NCI-H82 treated with DMSO at 0.1 percent for 48 hours (cell line): ENCODE results near the gene WFS1.

Experiments used
- DNase-seq: peaks from one replicate; lab custom pipeline; 2025; ENCODE audit not compliant: unreplicated experiment; lab: John Stamatoyannopoulos, UW

The WFS1 gene

DNA sequence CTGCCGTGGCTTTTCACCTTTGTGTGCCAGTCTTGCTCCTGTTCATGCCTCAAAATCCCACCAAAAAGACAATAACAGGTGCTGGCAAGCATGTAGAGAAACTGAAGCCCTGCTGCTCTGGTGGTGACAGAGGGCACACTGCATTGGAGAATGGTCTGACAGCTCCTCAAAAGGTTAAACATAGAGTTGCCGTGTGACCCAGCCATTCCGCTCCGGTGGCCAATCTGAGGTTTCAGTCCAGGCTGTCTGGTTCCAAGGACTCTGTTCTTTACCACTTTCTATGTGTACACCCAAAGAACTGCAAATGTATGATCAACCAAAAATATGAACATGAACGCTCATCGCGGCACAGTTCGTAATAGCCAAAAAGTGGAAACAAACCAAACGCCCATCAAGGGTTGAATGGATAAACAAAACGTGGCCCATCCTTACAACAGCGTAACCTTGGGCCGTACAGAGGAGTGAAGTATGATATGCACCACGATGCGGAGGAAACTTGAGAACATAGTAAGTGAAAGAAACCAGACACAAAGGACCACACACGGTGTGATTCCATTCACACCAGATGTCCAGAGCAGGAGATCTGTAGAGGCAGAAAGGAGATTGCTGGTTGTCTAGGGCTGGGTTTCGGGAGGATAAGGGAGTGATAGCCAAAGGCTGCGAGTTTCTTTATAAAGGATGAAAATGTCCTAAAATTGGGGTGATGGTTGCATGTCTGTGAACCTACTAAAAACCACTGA is 33.6 kb upstream of the WFS1 start:
- DNase-seq = no peak

DNA sequence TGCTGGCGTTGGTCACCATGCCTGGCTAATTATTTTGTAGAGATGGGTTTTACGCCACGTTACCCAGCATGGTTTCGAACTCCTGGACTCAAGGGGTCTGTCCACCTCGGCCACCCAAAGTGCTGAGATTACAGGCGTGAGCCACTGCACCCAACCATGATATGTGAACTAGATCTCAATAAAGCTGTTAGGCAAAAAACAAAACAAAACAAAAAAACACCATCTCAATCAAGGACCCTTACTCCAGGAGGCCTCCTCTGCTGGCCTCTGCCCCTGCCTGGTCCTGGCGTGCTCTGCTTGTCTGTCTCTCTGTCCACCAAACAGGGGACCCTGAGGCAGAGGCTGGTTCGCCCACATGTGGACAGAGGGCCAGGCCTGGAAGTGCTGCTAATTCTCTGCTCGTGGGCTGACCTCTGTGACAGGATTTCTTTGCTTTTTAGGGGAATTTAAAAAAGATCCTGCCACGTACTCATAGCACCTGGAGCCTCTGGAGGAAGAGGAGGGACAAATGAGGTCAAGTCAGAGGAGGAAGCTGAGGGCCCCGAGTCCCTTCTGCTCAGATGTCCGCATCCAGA is 32.7 kb upstream of the WFS1 start:
- no peak for DNase-seq

DNA sequence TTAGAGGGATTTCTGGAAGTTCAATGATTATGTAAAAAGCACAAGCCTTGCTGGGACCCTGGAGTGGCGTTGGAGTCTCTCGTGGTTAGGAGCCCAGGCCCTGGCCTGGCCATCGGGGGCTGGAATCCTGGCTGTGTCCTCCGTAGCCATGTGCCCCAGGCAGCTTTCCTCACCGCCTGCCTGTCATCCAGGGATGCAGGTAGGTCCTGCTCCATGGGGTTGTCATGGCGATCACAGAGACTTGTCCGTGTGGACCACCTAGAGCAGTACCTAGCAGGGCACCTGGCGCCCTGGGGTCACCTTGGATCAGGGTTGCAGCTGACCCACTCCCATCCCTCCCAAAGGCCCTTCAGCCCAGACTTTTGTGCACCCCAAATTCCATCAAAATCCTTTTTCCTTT is 30.2 kb upstream of the WFS1 start:
- no peak for DNase-seq

- no peak for DNase-seq
Measured at GRCh38 chr4:6239968-6240367, 29.7 kb upstream of the WFS1 start.

DNA sequence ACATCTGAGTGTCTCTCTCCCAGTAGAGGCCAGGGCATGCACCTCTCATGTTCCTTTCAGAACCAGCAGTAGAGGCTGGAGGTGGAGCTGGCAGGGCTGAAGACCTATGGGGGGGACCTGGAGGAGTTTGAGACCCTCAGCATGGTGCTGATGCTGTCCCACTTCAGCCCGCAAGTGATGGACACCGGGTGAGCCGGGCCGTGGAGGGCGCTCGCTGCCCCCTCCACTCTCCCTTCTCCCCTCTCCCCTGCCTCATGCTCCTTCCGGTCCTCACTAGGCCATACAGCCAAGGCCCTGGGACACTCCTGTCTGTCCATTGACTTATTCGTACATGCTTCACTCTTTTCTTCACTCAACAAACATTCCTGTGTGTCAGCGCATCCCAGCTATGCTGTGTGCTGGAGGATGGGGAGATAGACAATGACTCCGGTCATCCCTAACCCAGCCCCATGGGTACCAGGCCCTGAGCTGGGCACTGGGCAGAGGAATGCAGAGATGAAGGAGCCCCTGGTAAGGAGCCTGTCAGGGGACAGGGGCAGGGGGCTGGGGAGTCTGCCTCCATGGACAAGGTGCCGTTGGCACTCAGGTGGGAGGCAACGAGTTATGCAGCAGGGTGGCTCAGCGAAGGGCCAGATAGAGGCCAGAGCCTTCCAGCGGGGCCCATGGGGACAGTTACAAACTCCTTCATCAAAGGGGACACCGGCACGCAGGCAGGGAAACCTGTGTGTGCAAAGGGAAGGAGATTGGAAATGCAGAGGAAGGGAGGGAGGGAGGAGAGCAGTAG is 28.4 kb upstream of the WFS1 start:
- DNase-seq = no peak

DNA sequence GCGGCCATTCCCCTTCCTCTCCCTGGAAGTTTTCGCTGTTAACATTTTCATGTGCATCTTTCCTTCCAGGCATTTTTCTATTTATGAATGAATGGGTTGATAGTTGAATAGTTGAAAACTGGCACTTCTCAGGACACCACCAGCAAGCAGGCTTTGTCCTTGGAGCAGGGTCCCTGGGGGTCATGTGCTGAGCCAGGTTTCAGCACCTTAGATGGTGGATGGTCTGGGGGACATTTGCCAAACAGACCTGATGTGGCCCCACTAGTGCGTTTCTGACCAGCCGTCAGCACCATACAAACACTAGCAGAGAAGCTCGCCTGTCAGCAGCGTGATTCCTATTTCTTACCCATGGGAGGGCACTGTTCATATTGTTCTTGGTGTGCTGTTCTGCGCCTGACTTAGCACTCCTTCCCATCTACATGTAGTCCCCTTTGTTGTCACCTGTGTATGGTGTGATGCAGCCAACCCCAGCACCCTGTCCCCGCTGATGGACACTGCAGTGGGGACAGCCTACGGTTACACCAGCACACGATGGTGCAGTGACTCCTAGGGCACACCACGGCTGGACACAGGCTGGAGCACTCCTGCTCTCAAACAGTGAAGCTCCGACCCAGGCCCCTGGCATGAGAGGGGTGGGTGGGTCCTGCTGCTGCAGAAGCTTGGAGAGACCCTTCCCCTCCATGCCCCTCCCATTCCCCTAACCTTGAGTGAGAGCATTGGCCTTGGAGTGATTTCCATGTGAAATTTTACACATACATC is 27.2 kb upstream of the WFS1 start:
- no peak for DNase-seq

DNA sequence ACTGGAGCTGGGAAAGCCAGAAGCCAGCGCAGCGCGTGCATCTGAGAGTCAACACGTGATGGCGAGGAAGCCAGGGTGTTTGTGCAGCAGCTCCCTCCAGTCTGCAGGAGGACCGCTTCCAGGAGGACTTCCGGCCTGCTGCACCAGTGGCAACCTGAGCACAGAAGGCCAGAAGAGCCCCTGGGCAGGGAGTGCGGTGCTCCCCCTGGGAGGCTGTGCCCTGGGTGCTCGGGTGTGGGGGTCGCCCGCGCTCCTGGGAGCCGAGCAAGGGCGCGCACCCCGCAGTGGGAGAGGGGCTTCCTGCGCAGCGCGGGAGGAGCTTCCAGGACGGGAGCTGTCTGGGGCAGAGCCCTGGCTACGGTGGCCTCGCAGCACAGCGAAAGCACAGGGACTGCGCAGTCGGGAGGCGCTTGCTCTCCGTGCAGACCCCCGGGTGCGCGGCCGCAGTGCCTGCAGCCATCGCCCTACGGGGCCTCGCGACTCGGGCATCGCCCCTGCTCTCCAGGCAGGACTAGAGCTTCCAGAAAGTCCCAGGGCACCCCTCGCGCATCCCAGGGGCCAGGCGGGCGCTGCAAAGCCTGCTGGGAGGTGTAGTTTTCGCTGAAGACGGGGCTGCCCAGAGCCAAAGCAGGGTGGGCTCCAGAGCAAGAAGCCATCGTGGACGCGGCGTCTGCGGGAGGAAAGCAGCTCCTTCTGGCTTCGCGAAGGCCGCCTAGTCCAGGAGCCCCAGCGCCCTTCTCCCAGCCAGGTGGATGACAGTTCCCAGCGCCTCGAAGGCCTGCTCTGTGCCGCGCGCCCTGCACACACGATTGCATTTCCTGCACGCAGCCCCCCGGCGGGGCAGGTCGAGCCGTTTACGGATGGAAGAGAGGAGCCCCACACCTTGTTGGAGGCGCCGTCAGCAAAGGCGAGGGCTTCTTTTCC is 24.1 kb upstream of the WFS1 start:
- DNase-seq = no peak

DNA sequence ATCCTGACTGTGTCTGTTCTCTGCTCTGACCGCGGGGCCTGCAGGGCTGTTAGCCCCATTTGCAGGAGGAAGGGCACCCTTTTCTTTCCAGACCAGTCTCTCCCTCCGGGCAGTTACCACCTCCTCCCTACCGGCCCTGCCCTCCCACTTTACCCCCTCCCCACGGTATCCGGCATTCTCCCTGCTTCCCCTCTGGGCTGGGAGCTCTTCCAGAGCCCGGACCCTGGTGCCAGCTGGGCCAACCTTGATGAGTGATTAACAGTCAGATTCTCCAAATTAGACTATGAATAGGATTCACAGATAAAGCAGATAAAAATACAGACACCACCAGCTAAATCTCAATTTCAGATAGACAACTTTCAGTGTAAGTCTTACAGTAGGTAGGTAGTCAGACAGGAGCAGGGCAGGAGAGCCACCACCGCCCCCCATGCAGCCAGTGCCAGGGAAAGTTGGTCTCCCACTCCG is 23.4 kb upstream of the WFS1 start:
- DNase-seq = no peak

DNA sequence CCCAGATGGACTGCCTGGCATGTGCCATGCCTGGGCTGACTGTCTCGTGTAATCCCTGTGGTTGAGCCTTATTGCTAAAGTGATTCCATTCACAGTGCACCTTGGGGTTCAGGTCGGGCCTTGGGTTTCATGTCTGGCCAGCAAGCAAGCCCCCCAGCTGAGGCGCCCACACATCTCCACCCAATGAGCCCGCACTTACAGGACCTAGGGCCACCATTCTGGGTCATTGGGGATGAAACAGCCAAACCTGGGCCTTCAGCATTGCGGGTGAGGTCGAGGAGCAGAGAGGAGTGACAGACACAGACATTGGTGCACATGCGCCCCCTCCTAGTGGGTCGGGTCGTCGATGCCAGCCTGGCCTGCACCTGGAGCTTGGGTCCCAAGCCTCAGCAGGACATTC is 21.3 kb upstream of the WFS1 start:
- DNase-seq = no peak

DNA sequence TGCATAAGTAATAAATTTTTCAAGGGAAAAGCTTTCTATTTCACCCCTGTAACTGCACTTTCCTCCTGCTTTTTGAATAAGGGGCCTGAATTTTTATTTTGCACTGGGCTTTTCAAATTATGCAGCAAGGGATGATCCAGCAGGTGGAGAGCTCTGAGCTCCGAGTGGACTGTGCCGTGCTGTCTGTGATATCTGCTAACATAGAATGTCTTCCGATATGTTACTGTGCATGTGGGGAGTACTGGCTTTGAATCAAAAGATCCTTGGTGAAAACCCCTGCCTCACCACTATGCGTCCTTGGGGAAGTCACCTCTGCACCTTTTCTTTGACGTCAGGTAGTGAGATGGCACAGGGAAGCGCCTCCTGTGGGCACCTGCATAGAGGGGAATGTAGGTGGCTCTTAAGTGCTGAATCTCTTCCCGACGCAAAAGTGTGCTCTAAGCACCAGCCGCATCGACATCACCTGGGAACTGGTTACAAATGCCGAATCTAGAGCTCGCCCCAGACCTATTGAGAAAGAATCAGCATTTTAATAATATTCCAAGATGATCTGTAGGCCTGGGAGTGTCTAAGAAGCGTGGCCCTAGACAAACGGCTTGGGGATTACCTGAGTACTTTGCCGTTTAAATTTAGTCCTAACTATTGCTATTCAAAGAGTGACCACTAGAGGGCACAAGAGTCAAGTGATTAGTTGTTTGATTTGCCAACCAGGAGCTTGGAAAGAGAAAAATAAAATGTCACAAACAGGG is 19.2 kb upstream of the WFS1 start:
- peak; percentile 22 for DNase-seq

DNA sequence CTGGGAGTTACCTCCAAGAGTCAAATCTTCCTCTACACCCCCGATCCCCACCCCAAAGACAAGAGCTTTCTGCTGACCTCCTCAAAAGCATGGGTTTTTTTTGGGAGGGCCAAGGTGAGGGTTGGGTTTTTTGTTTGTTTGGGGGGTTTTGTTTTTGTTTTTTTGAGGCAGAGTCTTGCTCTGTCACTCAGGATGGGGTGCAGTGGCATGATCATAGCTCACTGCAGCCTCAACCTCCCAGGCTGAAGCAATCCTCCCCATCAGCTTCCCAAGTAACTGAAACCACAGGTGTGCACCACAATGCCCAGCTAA is 18.7 kb upstream of the WFS1 start:
- no peak for DNase-seq

GRCh38 chr4:6251365-6251764 is 18.3 kb upstream of the WFS1 start:
- DNase-seq = no peak

DNA sequence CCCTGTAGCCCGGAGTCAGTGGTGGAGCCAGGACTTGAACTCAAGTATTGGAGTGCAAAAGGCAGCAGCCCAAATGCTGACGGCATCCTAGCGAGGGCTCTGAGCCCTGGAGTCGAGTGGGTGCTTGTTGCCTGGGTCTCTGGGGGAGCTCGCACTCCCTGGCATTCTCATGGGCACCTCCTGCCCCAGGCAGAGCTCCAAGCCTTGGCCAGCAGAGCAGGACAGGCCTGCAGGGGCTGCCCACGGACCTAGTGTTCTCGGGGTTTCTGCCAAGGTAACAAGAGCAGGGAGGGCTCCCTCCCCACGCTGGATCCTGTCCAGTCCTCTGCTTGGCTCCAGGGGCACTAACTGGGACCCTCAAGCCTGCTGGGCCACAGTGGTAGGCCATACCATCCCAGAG is 17.6 kb upstream of the WFS1 start:
- DNase-seq = no peak

DNA sequence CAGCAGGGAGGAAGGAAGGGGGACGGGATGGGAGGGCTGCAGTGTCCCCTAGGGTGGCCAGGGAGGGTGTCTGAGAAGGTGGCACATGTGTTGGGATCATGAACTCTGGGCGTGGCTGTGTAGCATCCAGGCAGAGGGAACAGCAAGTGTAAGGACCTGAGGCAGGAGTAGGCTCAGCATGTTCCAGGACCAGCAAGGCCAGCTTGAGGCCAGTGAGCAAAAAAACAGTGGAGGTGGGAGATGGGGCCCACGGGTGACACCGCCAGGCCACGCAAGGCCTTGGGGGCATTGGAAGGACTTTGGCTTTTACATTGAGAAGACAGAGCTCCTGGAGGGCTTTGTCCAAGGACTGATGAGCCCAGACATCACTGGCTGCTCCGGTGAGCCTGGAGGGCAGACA is 16.5 kb upstream of the WFS1 start:
- DNase-seq = no peak

GRCh38 chr4:6253961-6254360 is 15.7 kb upstream of the WFS1 start:
- no peak for DNase-seq

DNA sequence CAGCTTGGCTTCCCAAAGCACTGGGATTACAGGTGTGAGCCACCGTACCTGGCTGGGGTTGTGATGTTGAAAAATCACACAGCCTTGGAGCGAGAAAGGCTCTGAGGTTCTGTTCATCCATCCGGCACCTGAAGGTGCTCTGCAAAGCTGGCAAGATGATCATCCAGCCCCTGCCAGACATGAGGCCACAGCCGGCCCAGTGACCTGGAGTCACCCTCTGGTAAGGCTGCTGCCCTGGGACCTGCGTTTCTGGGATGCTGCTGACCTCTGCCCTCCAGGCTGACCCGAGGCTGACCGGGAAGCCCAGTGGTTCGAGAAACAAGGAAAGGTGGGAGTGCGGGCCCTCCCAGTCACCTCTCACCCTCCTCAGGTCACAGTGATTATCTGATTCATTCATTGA is 13.5 kb upstream of the WFS1 start:
- no peak for DNase-seq

DNA sequence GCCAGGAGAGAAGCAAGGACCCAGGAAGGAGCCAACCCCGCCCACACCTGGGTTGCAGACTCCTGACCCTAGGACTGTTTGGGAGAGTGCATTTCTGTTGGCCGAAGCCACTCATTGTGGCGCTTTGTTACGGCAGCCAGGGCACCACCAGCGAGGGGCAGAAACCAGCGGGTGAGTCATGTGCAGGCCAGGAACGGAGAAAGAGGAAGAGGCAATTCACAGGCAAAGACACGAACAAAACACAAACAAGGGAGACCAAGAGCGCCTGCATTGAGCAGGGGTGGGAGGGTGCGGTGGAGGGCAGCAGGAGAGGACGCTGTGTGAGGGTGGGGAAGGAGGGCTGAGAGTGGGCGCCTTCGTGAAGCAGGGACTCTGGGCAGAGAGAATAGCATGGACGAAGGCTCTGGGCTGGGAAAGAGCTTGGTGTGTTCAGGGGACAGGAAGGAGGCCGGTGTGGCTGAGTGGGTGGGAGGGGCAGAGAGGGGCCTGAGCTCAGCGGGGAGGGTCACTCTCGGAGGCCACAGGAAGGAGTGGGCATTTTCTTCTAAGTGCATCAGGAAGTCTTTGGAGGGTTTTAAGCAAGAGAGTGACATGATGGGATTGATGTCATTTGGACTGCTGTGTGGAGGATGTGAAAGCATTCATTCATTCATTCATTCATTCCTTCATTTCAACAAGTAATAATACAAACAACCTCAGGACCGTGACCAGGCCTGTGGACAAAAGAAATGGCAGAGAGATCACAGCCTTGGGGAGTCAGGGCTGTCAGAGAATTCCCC is 12.2 kb upstream of the WFS1 start:
- no peak for DNase-seq

- no peak for DNase-seq
Measured at GRCh38 chr4:6258026-6258360, 11.7 kb upstream of the WFS1 start.

DNA sequence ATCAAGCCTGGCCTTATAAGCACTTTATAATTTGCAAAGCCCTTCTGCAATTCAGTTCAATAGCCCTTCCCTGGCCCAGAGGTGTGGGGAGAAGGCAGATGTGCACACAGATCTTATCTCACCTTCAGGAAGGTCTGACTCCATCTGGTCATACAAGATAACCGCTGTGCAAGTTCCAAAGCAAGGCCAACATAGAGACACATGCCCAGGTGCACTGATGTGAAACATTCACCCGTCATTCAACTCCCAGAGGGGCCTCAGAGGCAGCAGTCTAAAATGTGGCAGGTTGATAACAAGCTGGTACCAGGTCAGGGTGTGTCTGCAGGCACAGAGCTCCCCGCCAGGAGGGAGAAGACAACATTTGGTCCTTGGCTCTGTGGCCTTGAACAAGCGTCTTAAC is 10.9 kb upstream of the WFS1 start:
- no peak for DNase-seq
